ENCODE data around the gene OBSL1.

The OBSL1 gene

GRCh38 chr2:219521066-219521880 is 50.1 kb downstream of the OBSL1 start:
- H3K9ac ChIP-seq (ENCODE audit: insufficient read length) = no peak overlapping the region
- H3K9me3 ChIP-seq (ENCODE audit: low read depth, low read length) = no peaks in the 10 kb centered on the region
- no peak overlapping the region for H3K27ac ChIP-seq
- no peak for DNase-seq (ENCODE audit: low read depth, low spot score)
- no peak overlapping the region for H3K4me3 ChIP-seq
- H3K36me3 ChIP-seq (ENCODE audit: insufficient read depth, low read length) = no peaks in the 10 kb centered on the region
- TF ChIP-seq EZH2 (IDR thresholded peaks at IDR 0.05) (no peak), FOXP2 (optimal IDR thresholded peaks at IDR 0.05; ENCODE audit: control extremely low read depth, extremely low read length, insufficient read depth) (no peak), POLR2AphosphoS5 (IDR thresholded peaks at IDR 0.05; ENCODE audit: borderline replicate concordance, low read depth, low read length) (no peak)

- Histone ChIP-seq H3K9me3 (ENCODE audit: low read depth, low read length) (no peaks in the 10 kb centered on the region), H3K27ac (no peak overlapping the region), H3K36me3 (ENCODE audit: insufficient read depth, low read length) (no peaks in the 10 kb centered on the region), H3K9ac (ENCODE audit: insufficient read length) (no peak overlapping the region), H3K4me3 (no peak overlapping the region)
- no peak for TF ChIP-seq POLR2AphosphoS5 (IDR thresholded peaks at IDR 0.05; ENCODE audit: borderline replicate concordance, low read depth, low read length)
- no peak for TF ChIP-seq FOXP2 (optimal IDR thresholded peaks at IDR 0.05; ENCODE audit: control extremely low read depth, extremely low read length, insufficient read depth)
- no peak for TF ChIP-seq EZH2 (IDR thresholded peaks at IDR 0.05)
- no peak for DNase-seq (ENCODE audit: low read depth, low spot score)
Measured at GRCh38 chr2:219520079-219520478, 51.3 kb downstream of the OBSL1 start.

- no peak for DNase-seq (ENCODE audit: low read depth, low spot score)
- no peak overlapping the region for H3K4me3 ChIP-seq
- no peaks in the 10 kb centered on the region for H3K36me3 ChIP-seq (ENCODE audit: insufficient read depth, low read length)
- H3K9me3 ChIP-seq (ENCODE audit: low read depth, low read length) = no peaks in the 10 kb centered on the region
- no peak overlapping the region for H3K9ac ChIP-seq (ENCODE audit: insufficient read length)
- TF ChIP-seq FOXP2 (optimal IDR thresholded peaks at IDR 0.05; ENCODE audit: control extremely low read depth, extremely low read length, insufficient read depth) = no peak
- TF ChIP-seq POLR2AphosphoS5 (IDR thresholded peaks at IDR 0.05; ENCODE audit: borderline replicate concordance, low read depth, low read length) = no peak
- no peak for TF ChIP-seq EZH2 (IDR thresholded peaks at IDR 0.05)
- no peak overlapping the region for H3K27ac ChIP-seq
Measured at GRCh38 chr2:219519526-219519916, 51.8 kb downstream of the OBSL1 start.

- H3K36me3 ChIP-seq (ENCODE audit: insufficient read depth, low read length) = no peaks in the 10 kb centered on the region
Measured at GRCh38 chr2:219517954-219518778, 53.2 kb downstream of the OBSL1 start.

GRCh38 chr2:219516888-219517287 is 54.5 kb downstream of the OBSL1 start:
- Histone ChIP-seq H3K4me3 (no peak overlapping the region), H3K9ac (ENCODE audit: insufficient read length) (no peak overlapping the region), H3K36me3 (ENCODE audit: insufficient read depth, low read length) (no peaks in the 10 kb centered on the region), H3K27ac (no peak overlapping the region), H3K9me3 (ENCODE audit: low read depth, low read length) (no peaks in the 10 kb centered on the region)
- no peak for TF ChIP-seq EZH2 (IDR thresholded peaks at IDR 0.05)
- TF ChIP-seq FOXP2 (optimal IDR thresholded peaks at IDR 0.05; ENCODE audit: control extremely low read depth, extremely low read length, insufficient read depth) = no peak
- TF ChIP-seq POLR2AphosphoS5 (IDR thresholded peaks at IDR 0.05; ENCODE audit: borderline replicate concordance, low read depth, low read length) = no peak
- DNase-seq (ENCODE audit: low read depth, low spot score) = no peak

More at GRCh38 chr2:219517954-219518778, 53.2 kb downstream of the OBSL1 start:
- no peak overlapping the region for H3K9ac ChIP-seq (ENCODE audit: insufficient read length)
- H3K4me3 ChIP-seq = no peak overlapping the region
- no peak overlapping the region for H3K27ac ChIP-seq
- no peak for DNase-seq (ENCODE audit: low read depth, low spot score)
- TF ChIP-seq POLR2AphosphoS5 (IDR thresholded peaks at IDR 0.05; ENCODE audit: borderline replicate concordance, low read depth, low read length) = no peak
- TF ChIP-seq FOXP2 (optimal IDR thresholded peaks at IDR 0.05; ENCODE audit: control extremely low read depth, extremely low read length, insufficient read depth) = no peak
- TF ChIP-seq EZH2 (IDR thresholded peaks at IDR 0.05) = no peak
- H3K9me3 ChIP-seq (ENCODE audit: low read depth, low read length) = no peaks in the 10 kb centered on the region

- DNase-seq (ENCODE audit: low read depth, low spot score) = no peak
- Histone ChIP-seq H3K9ac (ENCODE audit: insufficient read length) (no peak overlapping the region), H3K4me3 (no peak overlapping the region), H3K9me3 (ENCODE audit: low read depth, low read length) (no peaks in the 10 kb centered on the region), H3K36me3 (ENCODE audit: insufficient read depth, low read length) (no peaks in the 10 kb centered on the region), H3K27ac (no peak overlapping the region)
- TF ChIP-seq POLR2AphosphoS5 (IDR thresholded peaks at IDR 0.05; ENCODE audit: borderline replicate concordance, low read depth, low read length) (no peak), EZH2 (IDR thresholded peaks at IDR 0.05) (no peak), FOXP2 (optimal IDR thresholded peaks at IDR 0.05; ENCODE audit: control extremely low read depth, extremely low read length, insufficient read depth) (no peak)
Measured at GRCh38 chr2:219515874-219516629, 55.3 kb downstream of the OBSL1 start.

- H3K4me3 ChIP-seq = no peak overlapping the region
- TF ChIP-seq POLR2AphosphoS5 (IDR thresholded peaks at IDR 0.05; ENCODE audit: borderline replicate concordance, low read depth, low read length) (no peak), FOXP2 (optimal IDR thresholded peaks at IDR 0.05; ENCODE audit: control extremely low read depth, extremely low read length, insufficient read depth) (no peak), EZH2 (IDR thresholded peaks at IDR 0.05) (no peak)
- no peaks in the 10 kb centered on the region for H3K9me3 ChIP-seq (ENCODE audit: low read depth, low read length)
- no peak overlapping the region for H3K27ac ChIP-seq
- no peaks in the 10 kb centered on the region for H3K36me3 ChIP-seq (ENCODE audit: insufficient read depth, low read length)
- no peak for DNase-seq (ENCODE audit: low read depth, low spot score)
- H3K9ac ChIP-seq (ENCODE audit: insufficient read length) = no peak overlapping the region
Measured at GRCh38 chr2:219514836-219515235, 56.5 kb downstream of the OBSL1 start.

Measured in SK-N-MC (cell line).